AG09319 (cell line): ENCODE data around the gene NCLN.
A peak's percentile ranks its signal among the peaks of the same experiment; 100 is the strongest.

ENCODE experiments used
- DNase-seq: peaks from one replicate; pipeline ENCODE4 v3.0.0-alpha.2; 2010; ENCODE audit warnings: low read depth; ENCODE audit errors: extremely low read depth
- CTCF ChIP-seq: IDR thresholded peaks from 2 replicates; pipeline ENCODE4 v1.5.1; 2011; ENCODE audit warnings: low read depth, mild to moderate bottlenecking, inconsistent platforms, low read length, moderate library complexity

NCLN gene

GRCh38 chr19:3142292-3142670 lies 43.4 kb upstream of the NCLN start:
- DNase-seq, result peak; percentile 57
- TF ChIP-seq CTCF, result no peak

- no peak for TF ChIP-seq CTCF
- no peak for DNase-seq
Measured at GRCh38 chr19:3142781-3143337, 42.9 kb upstream of the NCLN start.

GRCh38 chr19:3145909-3146676 lies 39.6 kb upstream of the NCLN start:
- TF ChIP-seq CTCF, result no peak
- DNase-seq, result no peak

- peak; percentile 71 for TF ChIP-seq CTCF
- DNase-seq, result no peak
Measured at GRCh38 chr19:3146677-3147100, 39.0 kb upstream of the NCLN start.

GRCh38 chr19:3148503-3148902 lies 37.2 kb upstream of the NCLN start:
- TF ChIP-seq CTCF, result no peak
- DNase-seq, result no peak

GRCh38 chr19:3149089-3149488 lies 36.6 kb upstream of the NCLN start:
- DNase-seq, result no peak
- TF ChIP-seq CTCF, result no peak

GRCh38 chr19:3149526-3150505 lies 35.9 kb upstream of the NCLN start:
- no peak for DNase-seq

More at GRCh38 chr19:3149526-3150505, 35.9 kb upstream of the NCLN start:
- no peak for TF ChIP-seq CTCF
